Coronary artery (tissue), 2 donors: ENCODE results near the gene SIPA1L3.

Experiments used
- DNase-seq: peaks from one replicate; pipeline ENCODE4 v3.0.0-alpha.2; 2017; ENCODE audit warnings: low spot score
- H3K27ac ChIP-seq, 2 donors: fragments of 200-600 bp; sonication (generic); one replicate each; pipeline ENCODE4 v1.5.1; 2016 to 2019
- H3K4me3 ChIP-seq: fragments of 200-600 bp; sonication (generic); 2 replicates; pipeline ENCODE4 v1.5.1; 2016; ENCODE audit warnings: mild to moderate bottlenecking, moderate library complexity
- CTCF ChIP-seq: fragments of 200-600 bp; sonication (generic); IDR thresholded peaks from one replicate; pipeline ENCODE4 v1.5.1; 2019; ENCODE audit warnings: antibody characterized with exemption

SIPA1L3 gene

GRCh38 chr19:38152461-38153379 is 245.7 kb downstream of the SIPA1L3 start:
- TF ChIP-seq CTCF, result no peak
- DNase-seq, result no peak
- no peak overlapping the region for H3K27ac ChIP-seq
- no peak overlapping the region for H3K4me3 ChIP-seq

- Histone ChIP-seq H3K4me3 (no peak overlapping the region), H3K27ac (no peak overlapping the region)
- no peak for DNase-seq
- TF ChIP-seq CTCF, result no peak
Measured at GRCh38 chr19:38155453-38155852, 248.4 kb downstream of the SIPA1L3 start.

GRCh38 chr19:38158730-38159129 is 251.7 kb downstream of the SIPA1L3 start:
- no peak for DNase-seq
- Histone ChIP-seq H3K4me3 (no peak overlapping the region), H3K27ac (no peak overlapping the region)
- no peak for TF ChIP-seq CTCF

GRCh38 chr19:38162094-38162493 is 255.1 kb downstream of the SIPA1L3 start:
- H3K4me3 ChIP-seq, result no peak overlapping the region
- H3K27ac ChIP-seq, result no peak overlapping the region
- no peak for DNase-seq
- no peak for TF ChIP-seq CTCF

GRCh38 chr19:38162632-38163031 is 255.6 kb downstream of the SIPA1L3 start:
- no peak for DNase-seq
- TF ChIP-seq CTCF, result no peak
- Histone ChIP-seq H3K4me3 (no peak overlapping the region), H3K27ac (no peak overlapping the region)

GRCh38 chr19:38163419-38164290 is 256.6 kb downstream of the SIPA1L3 start:
- no peak for DNase-seq
- no peak for TF ChIP-seq CTCF
- no peak overlapping the region for H3K27ac ChIP-seq
- no peak overlapping the region for H3K4me3 ChIP-seq
